A549 (cell line): ENCODE results near the gene RINL.

Source experiments
- CTCF ChIP-seq: fragments of >200 bp; sonication (Bioruptor Twin); formaldehyde crosslinking; IDR thresholded peaks from 3 replicates; pipeline ENCODE4 v1.5.1; 2016
- ELK1 ChIP-seq: fragments of 150-350 bp; IDR thresholded peaks from 2 replicates; pipeline ENCODE4 v1.6.1; 2014; ENCODE audit warnings: low read depth, mild to moderate bottlenecking, low read length
- POLR2A ChIP-seq: IDR thresholded peaks from 2 replicates; pipeline ENCODE4 v1.6.1; 2012; ENCODE audit warnings: mild to moderate bottlenecking, low read length
- RCOR1 ChIP-seq: fragments of 150-350 bp; IDR thresholded peaks from 2 replicates; pipeline ENCODE4 v1.6.1; 2014; ENCODE audit warnings: antibody characterized with exemption, low read length, low read depth
- REST ChIP-seq: fragments of 200-600 bp; sonication (generic); IDR thresholded peaks from 2 replicates; pipeline ENCODE4 v1.6.1; 2016; ENCODE audit warnings: antibody characterized with exemption, mild to moderate bottlenecking, moderate library complexity

GRCh38 chr19:38836159-38836982 is 41.7 kb downstream of the RINL start:
- no peak for TF ChIP-seq POLR2A
- TF ChIP-seq CTCF: no peak
- TF ChIP-seq REST: no peak
- no peak for TF ChIP-seq RCOR1
- TF ChIP-seq ELK1: no peak
